NCI-H2196 (cell line): ENCODE data around the gene RAD51B.

Experiments
- DNase-seq: peaks from one replicate; lab custom pipeline; 2025; ENCODE audit not compliant: unreplicated experiment; lab: John Stamatoyannopoulos, UW

Gene RAD51B

GRCh38 chr14:68722186-68722585 lies 902.6 kb downstream of the RAD51B start:
- DNase-seq = no peak

DNA sequence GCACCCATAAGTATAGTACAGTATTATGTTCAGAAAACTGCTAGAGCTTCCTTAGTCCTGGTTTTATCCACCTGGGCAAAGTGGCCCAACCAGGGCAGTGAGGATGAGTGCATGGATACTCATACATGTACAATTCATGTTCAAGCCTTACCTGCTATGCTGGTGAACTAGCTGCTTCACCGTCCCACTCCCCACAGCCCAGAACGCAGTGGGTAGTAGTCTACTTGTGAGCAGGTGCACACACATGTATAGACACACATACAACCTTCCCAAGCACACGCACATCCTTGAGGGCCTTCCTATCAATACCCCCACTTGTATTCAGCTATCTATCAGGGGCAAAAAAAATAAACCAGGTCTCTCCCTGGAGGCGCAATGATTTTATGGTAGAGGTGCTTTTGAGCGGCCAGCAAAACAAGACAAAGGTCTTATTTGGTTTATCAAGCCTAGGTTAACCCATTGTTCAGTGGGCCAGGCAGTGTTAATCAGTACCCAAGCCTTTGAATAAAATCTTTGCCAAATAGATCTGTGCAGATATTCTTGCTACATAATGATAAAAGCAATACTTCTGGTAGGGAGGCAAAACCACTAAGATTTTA lies 903.5 kb downstream of the RAD51B start:
- DNase-seq = no peak

GRCh38 chr14:68723808-68724268 lies 904.3 kb downstream of the RAD51B start:
- no peak for DNase-seq

DNA sequence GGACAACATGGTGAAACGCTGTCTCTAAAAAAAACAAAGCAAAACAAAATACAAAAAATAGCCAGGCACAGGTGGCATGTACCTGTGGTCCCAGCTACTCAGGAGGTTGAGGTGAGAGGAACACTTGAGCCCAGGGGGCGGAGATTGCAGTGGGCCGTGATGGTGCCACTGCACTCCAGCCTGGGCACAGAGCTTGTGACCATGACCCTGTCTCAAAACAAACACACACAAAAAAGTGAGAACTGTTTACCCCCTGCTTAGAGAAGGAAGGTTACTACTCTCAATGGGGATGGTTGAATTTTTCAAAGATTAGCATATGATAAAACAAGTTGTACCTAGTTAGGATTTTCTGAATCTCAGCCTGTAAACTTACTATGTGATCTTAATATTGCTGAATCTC lies 905.3 kb downstream of the RAD51B start:
- no peak for DNase-seq

GRCh38 chr14:68726093-68726695 lies 906.6 kb downstream of the RAD51B start:
- no peak for DNase-seq

DNA sequence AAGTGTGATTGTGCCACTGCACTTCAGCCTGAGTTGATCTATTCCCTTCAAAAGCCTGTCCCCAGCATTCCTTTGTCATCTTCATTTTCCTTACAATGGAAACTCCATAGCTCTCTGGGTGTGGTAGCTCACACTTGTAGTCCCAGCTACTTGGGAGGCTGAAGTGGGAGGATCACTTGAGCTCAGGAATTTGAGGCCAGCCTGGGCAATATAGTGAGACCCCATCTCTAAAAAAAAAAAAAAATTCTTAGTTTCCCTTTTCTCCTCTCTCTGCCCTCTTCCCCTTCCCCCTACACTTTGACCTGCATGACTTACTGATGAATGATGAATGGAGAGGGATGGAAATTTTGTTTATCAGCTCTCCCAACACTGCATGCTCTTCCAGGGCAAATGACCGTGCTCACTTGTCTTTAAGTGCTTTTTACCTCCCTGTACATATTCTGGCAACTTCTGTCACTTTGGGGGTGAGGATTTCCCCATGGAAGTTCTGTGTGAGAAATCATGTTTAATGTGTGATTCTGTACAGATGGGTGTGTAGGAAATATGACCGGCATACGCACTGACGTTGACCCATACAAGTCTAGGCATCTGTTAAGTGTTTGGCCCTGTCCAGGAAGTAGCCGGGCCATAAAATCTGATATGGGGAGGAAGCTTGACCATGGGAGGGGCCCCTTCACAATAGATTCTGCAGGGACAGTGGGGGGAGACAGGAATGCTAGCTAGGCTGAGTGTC lies 907.9 kb downstream of the RAD51B start:
- DNase-seq = no peak

GRCh38 chr14:68728342-68729106 lies 908.9 kb downstream of the RAD51B start:
- no peak for DNase-seq

DNA sequence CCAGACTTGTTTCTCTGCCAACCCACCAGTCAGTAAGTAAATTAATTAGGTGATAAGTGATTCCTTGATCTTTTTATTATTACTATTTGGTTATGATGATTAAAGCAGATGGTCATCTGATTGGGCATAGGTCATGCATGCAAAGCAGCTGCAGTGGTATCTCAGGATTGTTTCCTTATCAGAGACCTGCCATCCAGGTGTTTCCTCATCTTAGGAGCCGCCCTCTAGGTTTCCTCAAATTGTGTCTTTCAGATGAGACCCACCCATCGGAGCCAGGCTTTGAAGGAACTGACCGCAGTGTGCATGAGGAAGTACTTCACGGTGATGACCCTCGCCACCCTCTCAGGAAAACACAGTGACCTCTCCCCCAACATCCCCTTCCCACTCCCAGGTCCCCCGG lies 910.0 kb downstream of the RAD51B start:
- DNase-seq = no peak

DNA sequence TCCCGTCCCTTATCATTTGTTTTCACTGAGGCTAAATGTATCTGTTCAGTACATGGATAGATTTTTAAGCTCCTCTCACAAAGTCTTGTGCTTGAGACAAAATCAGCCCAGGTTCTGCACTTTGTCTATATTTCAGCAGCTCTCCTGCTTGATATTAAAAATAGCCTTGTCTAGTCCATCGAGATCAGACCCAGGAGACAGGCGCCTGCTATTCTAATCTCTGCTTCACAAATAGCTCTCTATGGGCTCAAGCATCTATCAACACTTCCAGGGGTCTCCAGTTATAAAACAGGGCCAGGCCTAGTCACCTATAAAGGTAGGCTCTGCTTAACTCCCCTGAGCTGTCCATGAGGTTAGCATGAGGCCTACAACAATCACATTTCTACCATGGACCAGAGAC lies 910.8 kb downstream of the RAD51B start:
- no peak for DNase-seq

DNA sequence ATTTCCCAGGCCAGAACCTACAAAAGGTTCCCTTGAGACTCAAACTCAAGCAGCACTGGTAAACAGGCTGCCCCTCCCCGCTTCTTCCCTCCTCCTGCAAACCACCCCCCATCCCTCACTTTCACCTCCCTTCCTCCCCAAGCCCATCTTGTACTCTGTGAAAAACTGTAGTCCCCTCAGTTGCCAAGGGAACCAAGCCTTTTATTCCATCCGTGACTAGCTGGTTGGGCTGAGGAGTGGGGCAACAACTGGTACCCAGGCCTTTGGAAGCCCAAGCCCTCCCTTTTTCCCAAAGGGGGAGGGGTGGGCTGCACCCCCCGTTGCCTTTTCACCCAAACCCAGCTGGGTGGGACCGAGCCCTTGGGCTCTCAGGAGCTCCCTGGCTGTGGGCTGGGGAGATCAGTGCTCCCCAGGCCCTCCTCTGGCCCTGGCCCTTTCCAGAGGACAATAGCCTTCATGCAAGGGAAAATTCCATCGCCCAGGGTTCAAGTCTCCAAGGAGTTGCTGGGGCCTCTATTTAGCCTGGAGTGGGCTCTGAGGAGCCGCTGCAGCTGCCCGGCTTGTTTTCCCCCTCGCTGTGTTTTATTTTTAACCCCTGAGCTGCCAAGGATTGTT lies 911.3 kb downstream of the RAD51B start:
- DNase-seq = no peak

DNA sequence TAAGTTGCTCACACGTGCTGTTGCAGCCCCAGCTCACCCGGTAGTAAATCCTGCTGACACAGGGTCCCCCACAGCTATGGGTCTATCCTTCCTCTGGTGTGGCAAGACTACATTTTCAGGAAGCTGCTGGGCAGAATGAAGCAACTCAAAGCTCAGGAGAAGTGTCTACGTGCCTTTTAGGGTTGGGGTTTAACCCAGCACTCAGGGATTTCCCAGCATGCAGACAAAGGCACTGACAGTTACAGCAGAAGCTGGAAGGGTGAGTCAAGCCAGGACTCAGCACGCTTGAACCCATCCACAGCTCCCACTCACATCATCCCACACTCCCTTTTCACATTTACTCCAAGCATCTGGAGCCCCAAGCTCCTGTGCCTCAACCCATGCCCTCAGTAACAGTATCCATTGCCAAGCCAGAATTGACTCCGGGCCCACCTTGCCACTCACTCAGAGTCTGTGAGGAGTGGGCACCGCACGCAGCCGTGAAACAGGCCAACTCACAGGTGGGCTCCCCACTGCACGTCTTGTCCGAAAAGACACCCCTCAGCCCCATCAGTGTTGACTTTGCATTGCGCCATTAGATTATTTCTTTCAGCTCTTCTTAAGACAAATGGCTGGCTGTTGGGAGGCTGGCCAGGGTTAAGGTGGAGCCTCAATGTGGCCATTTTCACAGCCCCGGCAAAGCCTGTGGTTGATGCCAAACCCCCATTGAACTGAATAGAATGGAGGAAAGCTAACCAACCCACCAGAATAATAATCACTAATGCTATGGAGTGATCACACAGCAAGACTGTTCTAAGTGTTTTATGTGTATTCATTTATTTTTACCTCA lies 913.7 kb downstream of the RAD51B start:
- DNase-seq = no peak

- DNase-seq = no peak
Measured at GRCh38 chr14:68734231-68734732, 914.7 kb downstream of the RAD51B start.

- no peak for DNase-seq
Measured at GRCh38 chr14:68735856-68736255, 916.3 kb downstream of the RAD51B start.

DNA sequence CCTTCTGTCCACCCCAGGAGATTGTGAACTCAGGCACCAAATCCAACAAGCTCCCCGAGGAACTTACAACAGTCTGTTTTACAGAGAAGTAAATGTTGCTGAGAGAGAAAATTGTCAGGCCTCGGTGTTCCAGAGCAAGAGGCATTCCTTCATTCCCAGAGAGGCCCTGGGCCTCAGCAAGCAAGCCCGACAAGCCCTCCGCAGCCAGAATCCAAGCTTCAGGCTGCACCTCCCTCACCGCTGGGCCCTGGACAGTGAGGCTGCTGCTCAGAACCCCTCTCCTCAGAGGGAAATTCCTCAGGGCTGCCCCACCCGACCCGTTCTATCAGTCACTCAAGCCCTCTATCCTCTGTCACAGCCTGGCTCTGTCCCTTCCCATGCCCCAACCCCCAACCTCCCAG lies 916.9 kb downstream of the RAD51B start:
- DNase-seq = no peak

DNA sequence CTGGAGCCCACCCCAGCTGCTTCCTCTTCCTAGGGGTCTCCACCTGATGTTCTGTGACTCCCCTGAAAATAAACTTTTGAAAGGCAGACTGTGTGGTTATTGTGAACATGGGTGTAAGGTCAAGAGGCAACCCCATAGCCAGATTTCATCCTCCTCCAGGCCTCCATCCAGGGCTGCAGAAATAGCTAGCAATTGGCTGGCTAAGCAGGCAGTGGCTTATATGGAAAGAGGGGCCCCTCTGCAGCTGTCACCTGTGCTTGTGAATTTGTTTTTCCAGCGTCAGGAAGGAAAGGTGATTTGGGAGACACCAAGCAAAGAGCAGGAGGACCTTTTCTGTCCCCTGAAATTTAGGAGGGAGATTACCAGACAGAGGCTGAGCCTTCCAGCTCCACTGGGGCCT lies 917.5 kb downstream of the RAD51B start:
- DNase-seq = no peak

- no peak for DNase-seq
Measured at GRCh38 chr14:68738559-68738958, 919.0 kb downstream of the RAD51B start.

DNA sequence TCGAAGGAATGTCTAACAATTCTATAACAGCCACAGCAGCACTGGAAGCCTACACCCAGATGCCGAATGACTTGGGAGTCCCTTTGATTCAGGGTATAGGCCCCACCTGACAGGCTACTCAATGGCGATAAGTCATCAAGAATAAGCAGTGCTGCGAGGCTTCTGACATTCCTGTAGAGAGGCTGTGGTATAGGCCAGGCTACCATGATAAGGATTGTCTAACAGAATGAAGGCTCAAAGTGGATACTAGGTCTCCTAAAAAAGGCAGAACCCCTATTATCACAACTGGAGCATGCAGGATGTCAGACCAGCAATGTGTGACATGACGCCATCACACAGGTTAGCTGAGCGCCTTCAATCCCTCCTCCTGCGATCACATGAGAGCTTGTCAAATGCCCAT lies 920.1 kb downstream of the RAD51B start:
- DNase-seq = no peak

DNA sequence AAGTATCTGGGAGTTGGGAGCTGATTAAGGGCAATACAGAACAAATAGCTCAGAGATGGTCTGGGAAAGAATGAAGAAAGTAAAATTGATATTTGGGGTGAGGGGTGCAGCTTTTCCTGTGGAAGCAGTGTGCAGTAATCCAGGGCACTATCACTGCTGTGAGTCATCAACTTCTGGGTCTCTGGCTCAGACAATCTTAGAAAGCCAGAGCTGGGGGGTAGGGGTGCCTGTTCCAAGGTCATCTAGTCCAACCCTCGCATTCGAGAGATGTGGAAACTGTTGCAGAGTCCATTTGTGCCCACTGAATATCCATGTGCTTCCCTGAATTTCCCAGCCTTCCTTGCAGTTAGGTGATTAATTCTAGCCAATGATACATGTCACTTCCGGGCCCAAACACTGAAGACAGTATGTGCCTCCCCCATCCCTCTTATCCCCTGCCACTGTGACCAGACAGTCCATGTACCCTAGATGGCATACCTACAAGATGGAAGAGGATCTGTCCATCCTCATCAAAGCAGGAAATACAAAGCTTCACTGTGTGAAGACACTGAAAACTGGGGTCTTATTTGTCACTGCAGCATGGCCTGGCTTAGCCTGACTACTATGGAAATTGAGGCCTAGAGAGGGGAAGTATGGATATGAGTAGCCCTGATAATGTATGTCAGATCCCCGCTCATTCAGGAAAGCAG lies 921.4 kb downstream of the RAD51B start:
- no peak for DNase-seq

DNA sequence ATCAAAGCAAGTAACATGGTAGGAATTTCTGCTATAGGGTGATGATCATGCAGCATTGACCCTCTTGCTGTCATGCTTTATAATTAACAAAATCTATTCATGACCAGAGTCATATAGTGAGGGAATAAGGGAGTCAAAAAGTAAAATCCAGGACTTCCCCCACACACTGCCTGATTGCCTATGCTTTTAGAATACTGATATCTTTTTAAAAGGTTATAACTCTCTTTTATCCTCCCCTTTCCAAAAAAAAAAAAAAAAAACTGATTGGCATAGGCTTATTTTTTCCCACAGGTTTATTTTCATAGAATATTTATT lies 921.9 kb downstream of the RAD51B start:
- no peak for DNase-seq
